ENCODE measurements around the gene ZFYVE21.

The ZFYVE21 gene

GRCh38 chr14:103697206-103697602 lies 18.4 kb upstream of the ZFYVE21 start:
- H3K36me3 Mint-ChIP-seq (ENCODE audit: low read depth), result peaks cover 4% of the 10 kb centered on the region
- no peak for TF ChIP-seq CTCF (IDR thresholded peaks at IDR 0.05)
- no peaks in the 10 kb centered on the region for H3K9me3 Mint-ChIP-seq
- peak overlapping the region; percentile 51 for H3K27ac Mint-ChIP-seq
- peaks cover 35% of the 10 kb centered on the region for H3K4me1 Mint-ChIP-seq
- DNase-seq, result no peak
- H3K4me3 Mint-ChIP-seq, result no peak overlapping the region
- H3K27me3 Mint-ChIP-seq (ENCODE audit: low read depth, poor library complexity), result peaks cover 3% of the 10 kb centered on the region

- Mint-ChIP-seq H3K4me1 (peaks cover 39% of the 10 kb centered on the region), H3K27ac (peak overlapping the region; percentile 87), H3K36me3 (ENCODE audit: low read depth) (peaks cover 4% of the 10 kb centered on the region), H3K9me3 (no peaks in the 10 kb centered on the region), H3K4me3 (no peak overlapping the region), H3K27me3 (ENCODE audit: low read depth, poor library complexity) (peaks cover 3% of the 10 kb centered on the region)
- DNase-seq, result no peak
- no peak for TF ChIP-seq CTCF (IDR thresholded peaks at IDR 0.05)
Measured at GRCh38 chr14:103697603-103698379, 17.8 kb upstream of the ZFYVE21 start.

- no peak for DNase-seq
- Mint-ChIP-seq H3K9me3 (no peaks in the 10 kb centered on the region), H3K4me1 (peaks cover 47% of the 10 kb centered on the region), H3K4me3 (no peak overlapping the region), H3K36me3 (ENCODE audit: low read depth) (peaks cover 6% of the 10 kb centered on the region), H3K27me3 (ENCODE audit: low read depth, poor library complexity) (peaks cover 3% of the 10 kb centered on the region), H3K27ac (no peak overlapping the region)
- no peak for TF ChIP-seq CTCF (IDR thresholded peaks at IDR 0.05)
Measured at GRCh38 chr14:103698380-103699260, 17.0 kb upstream of the ZFYVE21 start.

- Mint-ChIP-seq H3K27ac (peak overlapping the region; percentile 88), H3K4me3 (no peak overlapping the region), H3K36me3 (ENCODE audit: low read depth) (peaks cover 7% of the 10 kb centered on the region), H3K27me3 (ENCODE audit: low read depth, poor library complexity) (peaks cover 3% of the 10 kb centered on the region), H3K4me1 (peaks cover 52% of the 10 kb centered on the region), H3K9me3 (no peaks in the 10 kb centered on the region)
- TF ChIP-seq CTCF (IDR thresholded peaks at IDR 0.05), result no peak
- no peak for DNase-seq
Measured at GRCh38 chr14:103699261-103699661, 16.3 kb upstream of the ZFYVE21 start.

GRCh38 chr14:103699901-103700752 lies 15.5 kb upstream of the ZFYVE21 start:
- Mint-ChIP-seq H3K4me3 (no peak overlapping the region), H3K36me3 (ENCODE audit: low read depth) (peaks cover 13% of the 10 kb centered on the region), H3K9me3 (no peaks in the 10 kb centered on the region), H3K27me3 (ENCODE audit: low read depth, poor library complexity) (peaks cover 3% of the 10 kb centered on the region), H3K27ac (peak overlapping the region; percentile 88), H3K4me1 (peaks cover 53% of the 10 kb centered on the region)
- DNase-seq, result no peak
- no peak for TF ChIP-seq CTCF (IDR thresholded peaks at IDR 0.05)
